GM12891 (cell line): ENCODE data around the gene ADAMTSL3.

ENCODE experiments used
- POLR2A ChIP-seq: IDR thresholded peaks from 2 replicates; pipeline ENCODE4 v1.6.1; 2011; ENCODE audit warnings: low read depth, low read length, control low read depth
- POLR2AphosphoS5 ChIP-seq: IDR thresholded peaks from 2 replicates; pipeline ENCODE4 v1.6.1; 2011; ENCODE audit warnings: low read depth, low read length, control low read depth
- SPI1 ChIP-seq: IDR thresholded peaks from 2 replicates; pipeline ENCODE4 v1.6.1; 2011; ENCODE audit warnings: low read depth, low read length, control low read depth
- TAF1 ChIP-seq: IDR thresholded peaks from 2 replicates; pipeline ENCODE4 v1.6.1; 2011; ENCODE audit warnings: low read depth, low read length, control low read depth

GRCh38 chr15:83926116-83926515, 272.2 kb downstream of the ADAMTSL3 start:
- TF ChIP-seq POLR2A (no peak), TAF1 (no peak), POLR2AphosphoS5 (no peak), SPI1 (no peak)
